ENCODE data around the gene TCEA2. TPM values are rescaled to one million over a fixed set of nuclear protein-coding genes. Genes with fewer than 3 reads are reported as not detected.
A peak's percentile ranks its signal among the peaks of the same experiment; 100 is the strongest.

Gene TCEA2
- total and polyA plus RNA-seq, 2 of the 13 experiments (the other 11 are each of a cell fraction or from before 2014, with no cell fraction given), result 28.1 to 33.7 TPM

- TF ChIP-seq IRF2 (CRISPR knock-in tag; IDR thresholded peaks at IDR 0.05) (peak; percentile 27; the same call in 1 of the 2 replicates), PAWR (CRISPR knock-in tag; IDR thresholded peaks at IDR 0.05; ENCODE audit: borderline replicate concordance) (no peak), ELK4 (CRISPR knock-in tag; IDR thresholded peaks at IDR 0.05; ENCODE audit: borderline replicate concordance) (no peak), ARNT2 (CRISPR knock-in tag; IDR thresholded peaks at IDR 0.05; ENCODE audit: low read depth) (peak; percentile 81), SRSF1 (optimal IDR thresholded peaks at IDR 0.05; ENCODE audit: low read depth, low read length) (peak; percentile 99), NR2C2 (CRISPR knock-in tag; IDR thresholded peaks at IDR 0.05; ENCODE audit: borderline replicate concordance) (no peak; the same call in 1 of the 2 replicates), ZBTB14 (CRISPR knock-in tag; IDR thresholded peaks at IDR 0.05) (no peak), ZNF891 (CRISPR knock-in tag; IDR thresholded peaks at IDR 0.05) (peak; percentile 99), ZSCAN12 (CRISPR knock-in tag; IDR thresholded peaks at IDR 0.05) (no peak; the same call in 1 of the 2 replicates), GTF3A (CRISPR knock-in tag; conservative IDR thresholded peaks at IDR 0.05) (no peak), ARNT (IDR thresholded peaks at IDR 0.05) (no peak), ZNF124 (CRISPR knock-in tag; IDR thresholded peaks at IDR 0.05) (peak; percentile 57), TRIM22 (IDR thresholded peaks at IDR 0.05) (no peak), POLR2AphosphoS2 (IDR thresholded peaks at IDR 0.05; ENCODE audit: low read depth, low read length) (no peak; the same call in 1 of the 2 replicates), SRY (CRISPR knock-in tag; IDR thresholded peaks at IDR 0.05) (peak; percentile 77; the same call in 1 of the 2 replicates), ZNF343 (CRISPR knock-in tag; IDR thresholded peaks at IDR 0.05) (peak; percentile 78; the same call in 1 of the 2 replicates), ZNF24 (IDR thresholded peaks at IDR 0.05) (no peak)
- TF ChIP-seq, protein P1, sequence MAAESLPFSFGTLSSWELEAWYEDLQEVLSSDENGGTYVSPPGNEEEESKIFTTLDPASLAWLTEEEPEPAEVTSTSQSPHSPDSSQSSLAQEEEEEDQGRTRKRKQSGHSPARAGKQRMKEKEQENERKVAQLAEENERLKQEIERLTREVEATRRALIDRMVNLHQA (CRISPR knock-in tag; IDR thresholded peaks at IDR 0.05), result no peak
- TF ChIP-seq, protein P2, sequence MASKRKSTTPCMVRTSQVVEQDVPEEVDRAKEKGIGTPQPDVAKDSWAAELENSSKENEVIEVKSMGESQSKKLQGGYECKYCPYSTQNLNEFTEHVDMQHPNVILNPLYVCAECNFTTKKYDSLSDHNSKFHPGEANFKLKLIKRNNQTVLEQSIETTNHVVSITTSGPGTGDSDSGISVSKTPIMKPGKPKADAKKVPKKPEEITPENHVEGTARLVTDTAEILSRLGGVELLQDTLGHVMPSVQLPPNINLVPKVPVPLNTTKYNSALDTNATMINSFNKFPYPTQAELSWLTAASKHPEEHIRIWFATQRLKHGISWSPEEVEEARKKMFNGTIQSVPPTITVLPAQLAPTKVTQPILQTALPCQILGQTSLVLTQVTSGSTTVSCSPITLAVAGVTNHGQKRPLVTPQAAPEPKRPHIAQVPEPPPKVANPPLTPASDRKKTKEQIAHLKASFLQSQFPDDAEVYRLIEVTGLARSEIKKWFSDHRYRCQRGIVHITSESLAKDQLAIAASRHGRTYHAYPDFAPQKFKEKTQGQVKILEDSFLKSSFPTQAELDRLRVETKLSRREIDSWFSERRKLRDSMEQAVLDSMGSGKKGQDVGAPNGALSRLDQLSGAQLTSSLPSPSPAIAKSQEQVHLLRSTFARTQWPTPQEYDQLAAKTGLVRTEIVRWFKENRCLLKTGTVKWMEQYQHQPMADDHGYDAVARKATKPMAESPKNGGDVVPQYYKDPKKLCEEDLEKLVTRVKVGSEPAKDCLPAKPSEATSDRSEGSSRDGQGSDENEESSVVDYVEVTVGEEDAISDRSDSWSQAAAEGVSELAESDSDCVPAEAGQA (IDR thresholded peaks at IDR 0.05; ENCODE audit: low read depth), result 0 out of 2 replicates have a peak, but pooled peaks have one; percentile 6
- TF ChIP-seq, protein P2 (CRISPR knock-in tag; IDR thresholded peaks at IDR 0.05; ENCODE audit: borderline replicate concordance), result no peak
Observed at GRCh38 chr20:64042054-64042781, 20.8 kb upstream of the TCEA2 start (continued).
